Retina (tissue), 1 donor: Measurements from ENCODE around the gene MKS1.

ENCODE experiments used
- DNase-seq: peaks from one replicate; pipeline ENCODE4 v3.0.0-alpha.2; 2016

The MKS1 gene

DNA sequence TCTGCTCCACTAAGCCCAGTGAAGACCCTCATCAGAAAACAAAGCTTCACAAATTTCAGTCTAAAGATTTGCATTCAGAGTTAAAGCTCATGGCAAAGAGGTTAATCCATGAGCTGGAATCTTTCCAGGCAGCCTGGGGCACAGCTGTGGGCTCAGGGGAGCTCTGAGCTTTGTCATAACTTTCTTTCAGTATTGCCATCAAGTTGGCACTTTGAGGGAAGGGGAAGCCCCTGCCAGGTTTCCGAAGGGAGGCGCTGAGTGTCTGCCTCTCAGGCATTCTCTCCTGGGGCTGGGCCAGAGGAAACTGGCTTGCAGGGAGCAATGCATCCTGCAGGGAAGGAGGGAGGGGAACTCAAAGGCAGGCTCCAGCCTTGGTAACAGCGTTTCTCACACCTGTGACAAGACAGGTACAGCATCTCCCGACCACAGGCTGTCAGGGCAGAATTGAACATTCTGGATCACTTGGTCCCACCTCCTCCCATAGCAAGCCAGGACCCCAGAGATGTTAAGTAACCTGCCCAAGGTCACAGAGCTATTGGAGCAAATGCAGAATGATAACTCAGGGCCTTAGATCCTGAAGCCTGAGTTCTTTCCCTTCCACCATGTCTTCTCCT is 23.2 kb upstream of the MKS1 start:
- DNase-seq = no peak

DNA sequence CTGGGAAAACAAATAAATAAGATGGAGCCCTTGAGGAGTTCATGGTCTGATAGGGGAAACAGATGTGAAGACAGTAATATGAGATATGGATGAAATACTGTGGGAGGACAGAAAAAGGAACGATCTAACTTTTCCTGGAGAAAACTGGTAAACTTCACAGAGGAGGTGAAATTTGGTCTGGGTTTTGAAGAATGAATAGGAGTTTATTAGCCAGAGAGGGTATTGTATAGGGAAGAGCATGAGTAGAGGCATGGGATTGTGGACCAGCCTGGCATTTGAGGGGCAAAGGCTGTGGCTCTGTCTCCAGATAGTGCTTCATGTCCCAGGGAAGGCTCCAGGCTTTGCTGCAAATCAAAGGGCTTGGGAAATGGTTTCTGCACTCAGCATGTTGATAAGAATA is 20.9 kb upstream of the MKS1 start:
- no peak for DNase-seq

DNA sequence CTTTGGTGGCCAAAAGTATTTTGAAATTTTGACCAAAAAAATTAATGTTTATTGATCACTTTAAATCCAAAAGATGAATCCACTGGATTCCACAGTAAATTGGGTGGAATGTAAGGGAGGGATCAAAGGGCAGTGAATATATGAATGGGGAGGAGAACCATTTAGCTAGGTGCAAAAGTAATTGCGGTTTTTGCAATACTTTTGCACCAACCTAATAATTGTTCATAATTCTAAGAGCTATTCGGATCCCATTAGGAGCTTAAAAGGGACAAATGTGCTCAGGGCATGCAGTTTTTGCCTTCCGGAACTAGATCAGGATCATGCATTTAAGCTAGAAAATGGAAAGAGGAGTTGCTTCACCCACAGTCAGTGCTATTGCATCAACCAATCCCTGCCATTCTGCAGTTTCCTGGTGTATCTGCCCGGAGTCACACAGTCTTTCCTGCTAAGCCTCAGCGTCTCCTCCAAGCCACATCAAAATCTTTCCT is 19.1 kb upstream of the MKS1 start, which contains the start of gene LPO:
Gene LPO, plus strand, starts transcription at position 438 of the 488 bp plus-strand sequence. CDS start 4,396 bp downstream, outside the sequence.
- no peak for DNase-seq

DNA sequence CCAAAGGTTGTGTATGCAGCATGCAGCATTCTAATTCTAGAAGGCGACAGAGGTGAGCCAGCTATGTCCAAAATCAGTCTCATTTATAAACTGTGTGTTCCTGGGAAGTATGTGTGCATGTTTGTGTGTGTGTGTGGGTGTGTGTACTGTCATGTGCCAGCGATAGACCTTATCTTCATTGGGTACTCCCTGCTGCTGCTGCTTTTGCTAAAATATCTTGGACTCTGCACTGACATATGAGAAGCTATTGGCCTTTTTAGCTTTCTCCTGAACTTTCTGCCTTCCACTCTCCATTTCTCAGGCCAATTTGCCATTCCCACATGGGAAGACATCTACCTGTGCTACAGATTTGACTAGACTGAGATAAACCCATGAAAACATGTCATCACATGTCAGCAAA is 17.3 kb upstream of the MKS1 start:
- DNase-seq = no peak

DNA sequence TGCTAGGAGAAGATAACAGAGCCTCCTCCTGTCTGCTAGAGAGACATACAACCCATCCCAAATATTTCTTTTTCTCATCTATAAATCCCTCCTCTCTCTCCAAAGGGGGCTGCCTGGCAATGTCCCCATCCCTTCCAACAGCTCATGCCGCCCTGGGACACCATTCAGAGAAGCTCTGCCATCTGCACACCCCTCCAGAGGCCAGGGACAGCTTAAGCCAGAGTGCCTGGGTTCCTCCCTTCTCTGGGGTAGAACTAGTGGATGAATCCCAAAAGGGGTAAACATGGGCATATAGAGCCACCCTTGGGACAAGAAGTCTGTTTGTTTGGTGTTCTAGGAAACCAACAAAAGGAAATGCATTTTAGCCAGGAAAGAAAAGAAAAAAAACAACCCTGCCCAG is 16.8 kb upstream of the MKS1 start:
- no peak for DNase-seq

DNA sequence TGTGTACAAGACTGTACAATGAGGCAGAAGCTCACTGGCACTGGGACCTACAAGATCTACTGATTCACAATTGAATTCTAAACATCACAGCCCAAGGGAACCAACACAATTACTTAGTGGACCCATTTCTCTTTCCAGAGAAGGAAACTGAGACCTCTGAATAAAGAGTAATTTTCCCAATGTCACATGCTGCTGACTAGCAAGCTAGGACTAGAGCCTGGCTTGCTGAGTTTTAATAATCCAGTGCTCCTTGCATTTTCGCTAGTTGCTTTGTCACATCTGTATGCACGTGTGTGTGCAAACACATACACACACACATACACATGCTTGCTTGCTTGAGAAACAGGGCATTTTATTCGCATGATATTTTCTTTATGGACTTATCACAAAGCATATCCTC is 15.5 kb upstream of the MKS1 start:
- DNase-seq = no peak

DNA sequence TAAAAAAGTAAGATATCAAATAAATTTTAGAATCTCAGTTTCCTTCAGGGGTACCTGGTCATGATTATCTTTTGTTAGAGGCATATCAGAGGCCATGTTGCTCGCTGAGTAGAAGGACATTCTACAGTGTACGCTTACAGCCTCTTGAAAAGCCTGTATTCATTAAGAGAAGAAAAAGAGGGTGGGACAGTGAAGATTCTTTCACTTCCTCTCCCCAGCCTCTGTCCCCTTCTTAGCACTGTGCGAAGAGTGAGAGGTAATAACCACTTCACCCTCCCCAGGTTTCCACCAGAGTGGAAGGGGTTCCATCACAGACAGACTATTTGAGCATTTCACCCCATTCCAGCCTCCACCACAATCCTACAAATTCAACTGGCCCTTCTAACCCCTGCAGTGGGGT is 14.5 kb upstream of the MKS1 start:
- no peak for DNase-seq

DNA sequence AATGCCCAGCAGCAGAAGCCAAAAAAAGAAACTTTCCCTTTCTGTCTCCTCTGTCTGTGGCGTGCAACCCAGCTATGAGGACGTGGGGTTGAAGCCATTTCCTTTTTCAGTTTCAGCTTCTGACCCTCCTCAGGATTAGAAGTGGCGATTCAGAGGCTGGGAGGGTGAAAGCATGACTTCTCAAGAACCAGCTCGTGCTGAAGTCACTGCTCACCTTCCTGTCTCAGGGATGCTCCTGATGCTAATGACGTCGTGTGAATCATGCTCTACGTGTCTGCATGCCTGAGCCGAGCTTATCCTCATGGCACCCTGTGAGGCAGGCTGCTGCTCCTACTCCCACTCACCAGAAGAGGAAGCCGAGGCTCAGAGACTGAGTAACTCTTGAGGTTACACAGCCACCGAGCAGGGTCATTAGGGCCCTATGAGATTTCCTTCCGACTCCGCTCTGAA is 13.7 kb upstream of the MKS1 start:
- no peak for DNase-seq

DNA sequence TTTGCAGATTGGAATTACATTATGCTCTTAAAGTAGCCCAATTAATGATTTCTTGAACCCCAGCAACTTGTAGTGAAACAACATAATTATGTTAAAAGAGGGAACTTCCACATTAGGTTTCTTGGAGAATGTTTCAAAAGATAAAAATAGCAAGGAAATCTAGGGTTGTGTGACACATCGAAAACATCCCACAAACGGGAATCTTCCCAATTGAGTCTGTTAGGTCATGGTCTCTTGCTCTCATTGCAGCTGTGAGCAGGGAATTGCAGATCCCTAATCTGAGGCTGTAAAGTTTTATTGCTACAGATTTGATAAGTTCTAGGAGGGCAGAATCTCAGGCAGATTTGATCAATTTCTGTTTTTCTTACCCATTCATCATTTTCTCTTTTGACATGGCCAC is 12.6 kb upstream of the MKS1 start:
- DNase-seq = no peak

DNA sequence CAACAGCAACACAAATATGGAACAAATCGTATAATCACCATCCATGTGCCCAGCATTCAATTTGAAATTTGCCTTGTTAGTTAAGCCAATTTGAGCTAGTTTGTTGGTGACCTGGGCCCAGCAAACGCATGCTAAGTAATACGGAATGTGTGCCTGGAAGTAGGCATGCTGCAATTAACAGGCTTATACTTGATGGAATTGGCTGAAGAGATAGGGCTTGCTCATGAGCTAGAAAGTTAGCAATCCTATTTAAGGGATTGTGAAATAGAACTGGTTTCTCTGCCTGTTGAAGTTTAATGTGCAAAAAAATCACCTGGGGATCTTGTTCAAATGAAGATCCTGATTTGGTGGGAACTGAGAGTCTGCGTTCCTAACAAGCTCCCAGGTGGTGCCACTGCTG is 10.8 kb upstream of the MKS1 start:
- no peak for DNase-seq

DNA sequence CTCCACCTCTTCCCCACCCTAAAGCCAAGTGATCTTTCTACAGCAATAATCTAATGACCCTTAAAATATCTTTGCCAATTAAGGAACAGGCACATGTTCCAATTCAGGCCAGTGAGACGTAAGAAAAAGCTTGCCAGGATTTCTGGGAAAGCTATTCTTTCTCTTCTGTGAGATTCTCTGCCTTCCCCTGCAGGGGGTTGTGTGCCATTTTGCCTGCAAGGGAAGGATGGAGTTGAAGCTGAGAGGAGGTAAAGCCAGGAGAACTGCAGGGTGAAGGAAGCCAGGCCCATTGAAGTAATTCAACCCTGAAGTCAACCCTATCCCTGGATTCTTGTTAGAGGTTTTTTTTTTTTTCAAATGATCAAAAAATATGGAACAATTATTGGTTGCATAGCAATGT is 10.3 kb upstream of the MKS1 start:
- no peak for DNase-seq

DNA sequence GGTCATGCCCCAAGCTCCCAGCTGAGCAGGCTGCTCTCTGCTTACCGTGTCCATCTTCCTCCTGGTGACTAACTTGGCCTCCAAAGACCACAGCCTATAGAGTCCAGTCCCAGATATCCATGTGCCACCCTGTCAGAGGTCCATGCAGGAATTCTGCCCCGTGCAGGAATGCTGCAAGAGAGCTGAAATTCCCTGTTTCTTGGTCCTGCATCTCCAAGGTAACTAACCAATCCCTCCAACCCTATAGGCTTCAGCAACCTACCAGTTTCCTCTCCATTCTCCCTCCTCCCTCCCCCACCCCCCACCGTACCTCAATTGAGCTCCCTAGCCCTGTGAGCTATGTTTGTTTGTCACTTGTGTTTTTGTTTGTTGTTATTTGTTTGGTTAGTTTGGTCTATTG is 9.6 kb upstream of the MKS1 start:
- DNase-seq = no peak

DNA sequence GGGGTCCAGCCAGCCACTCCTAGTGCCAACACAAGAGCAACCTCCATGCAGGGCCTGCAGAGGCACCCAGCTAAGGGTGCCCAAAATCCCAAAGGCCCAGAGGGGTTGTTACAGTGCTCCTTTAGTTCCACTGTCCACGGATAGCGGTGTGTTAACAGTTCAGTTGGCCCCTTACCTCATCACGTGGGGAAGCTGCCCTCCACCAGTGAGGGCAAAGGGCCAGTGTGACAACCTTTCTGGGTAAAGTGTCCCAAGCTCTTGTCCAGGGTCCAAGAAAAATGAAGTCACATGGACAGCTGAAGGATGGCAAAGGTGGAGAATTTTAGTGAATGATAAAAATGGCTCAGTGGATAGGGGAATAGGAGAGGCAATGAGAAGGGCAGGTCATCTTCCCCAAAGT is 8.7 kb upstream of the MKS1 start:
- no peak for DNase-seq

DNA sequence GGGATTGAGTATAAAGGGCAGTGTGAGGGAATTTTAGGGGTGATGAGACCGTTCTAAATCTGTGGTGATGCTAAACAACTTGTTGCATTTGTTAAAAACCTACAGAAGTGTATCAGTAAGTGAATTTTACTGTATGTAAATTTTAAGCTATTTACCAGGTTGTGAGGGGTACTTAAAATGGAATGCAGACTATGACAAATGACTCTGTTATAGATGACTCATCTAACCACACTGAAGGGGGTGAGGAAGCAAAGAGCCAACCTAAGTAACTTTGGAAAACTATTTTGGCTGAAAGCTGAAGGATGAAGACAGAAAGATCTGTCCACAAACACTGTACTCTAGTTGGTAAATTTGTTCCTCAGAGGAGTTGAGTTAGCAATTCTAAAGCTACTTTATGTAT is 5.3 kb upstream of the MKS1 start:
- no peak for DNase-seq

DNA sequence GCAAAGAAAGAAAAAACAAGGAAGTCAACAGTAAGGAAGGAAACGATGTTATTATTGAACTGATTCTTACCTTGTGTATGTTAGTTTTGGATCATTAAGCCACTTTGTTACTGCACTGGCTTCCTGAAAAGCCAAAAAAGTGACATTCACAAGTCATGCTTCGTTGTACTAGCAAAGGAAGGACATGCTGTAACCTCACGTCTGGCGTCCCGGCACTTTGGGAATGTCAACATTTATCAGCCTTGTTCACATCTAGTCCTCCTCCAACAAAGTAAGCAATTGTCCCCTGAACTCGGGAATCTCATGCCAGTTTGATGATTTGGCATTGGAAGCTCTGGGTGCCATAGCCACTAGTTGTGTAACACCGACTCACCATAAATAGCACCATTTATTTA is 731 bp upstream of the MKS1 start:
- DNase-seq = no peak

DNA sequence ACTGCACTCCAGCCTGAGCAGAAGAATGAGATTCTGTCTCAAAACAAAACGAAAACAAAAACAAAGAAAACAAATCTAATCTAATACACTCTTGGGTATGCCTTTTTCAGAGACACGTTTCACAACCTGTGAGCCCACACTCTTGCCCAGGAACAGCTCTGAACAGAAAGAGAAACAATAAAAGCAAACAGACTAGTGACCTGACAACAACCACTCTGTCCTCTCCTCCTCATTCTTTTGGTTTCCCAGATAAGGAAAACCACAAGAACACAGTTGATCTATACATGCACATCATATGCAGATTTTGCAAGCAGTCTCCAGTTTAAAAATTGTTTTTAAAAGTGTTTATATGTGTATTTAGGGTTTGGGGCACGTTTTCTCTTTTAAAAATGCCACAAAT is 1.3 kb downstream of the MKS1 start:
- DNase-seq = no peak

DNA sequence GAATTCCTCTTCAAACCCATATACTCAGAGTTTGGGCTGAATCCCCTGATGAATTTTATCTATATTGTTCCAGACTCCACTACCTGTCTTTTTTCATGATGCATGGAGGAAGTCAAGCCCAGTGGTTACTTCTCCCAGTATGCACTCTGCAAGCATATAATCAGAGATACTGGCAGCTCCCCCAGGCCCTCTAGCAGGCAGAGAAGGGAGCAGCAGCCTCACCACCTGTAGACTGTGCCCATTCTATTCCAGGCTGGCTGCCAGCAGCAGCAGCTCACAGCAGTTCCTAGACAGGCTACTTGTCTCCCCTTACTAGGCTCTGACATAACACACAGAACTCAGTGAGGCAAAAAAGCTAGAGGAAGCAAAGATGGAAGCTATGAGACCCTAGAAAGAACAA is 3.4 kb downstream of the MKS1 start:
- DNase-seq = no peak

DNA sequence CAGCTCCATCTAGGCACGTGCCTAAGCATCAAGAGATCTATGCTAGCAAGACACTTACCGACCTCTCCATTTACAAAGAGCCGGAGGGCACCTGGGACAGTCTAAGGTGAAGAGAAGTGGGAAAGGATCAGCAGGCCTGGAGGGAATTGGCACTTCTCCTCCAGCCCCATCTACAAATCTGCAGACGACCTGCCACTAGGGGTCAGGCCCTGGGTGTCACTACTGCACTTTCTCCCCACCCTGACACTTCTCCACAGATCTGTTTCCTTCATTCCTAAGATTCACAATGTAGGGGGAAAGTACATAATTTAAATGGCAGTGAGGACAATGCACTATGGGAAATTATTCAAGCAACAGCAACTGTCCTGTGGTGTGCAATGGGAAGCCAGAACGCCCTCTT is 8.1 kb downstream of the MKS1 start:
- no peak for DNase-seq

DNA sequence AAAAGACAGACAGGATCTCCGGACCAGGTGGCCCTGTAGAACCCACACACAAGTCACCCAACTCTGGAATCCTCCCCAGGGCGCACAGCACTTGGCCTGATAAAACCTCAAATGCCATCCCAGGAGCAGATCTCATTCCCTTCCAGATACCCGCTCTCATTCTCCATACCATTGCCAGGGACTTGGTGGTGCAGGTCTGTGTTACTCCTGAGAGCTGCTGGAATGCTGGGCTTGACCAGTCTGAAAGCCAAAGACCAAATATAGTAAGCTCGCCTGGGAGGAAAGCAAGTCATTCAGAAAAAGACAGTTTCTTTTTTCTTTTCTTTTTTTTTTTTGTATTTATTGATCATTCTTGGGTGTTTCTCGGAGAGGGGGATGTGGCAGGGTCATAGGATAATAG is 10.7 kb downstream of the MKS1 start:
- no peak for DNase-seq

DNA sequence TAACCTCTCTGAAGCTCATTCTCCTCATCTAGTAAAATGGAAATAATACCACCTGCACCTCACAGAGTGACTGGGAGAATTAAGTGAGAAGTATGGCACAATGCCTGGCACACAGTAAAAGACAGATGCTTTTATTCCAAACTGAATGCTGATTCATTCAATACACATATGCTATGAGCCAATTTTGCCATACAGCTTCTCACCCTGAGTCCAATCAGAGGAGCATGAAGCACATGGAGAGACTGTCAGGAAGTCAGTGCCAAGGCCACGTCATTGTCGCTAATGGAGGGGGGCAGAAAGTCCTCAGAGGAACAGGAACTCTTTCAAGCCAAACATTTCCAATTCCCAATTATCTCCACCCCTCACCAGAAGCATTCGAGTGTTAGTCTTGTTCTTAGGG is 11.6 kb downstream of the MKS1 start:
- no peak for DNase-seq

DNA sequence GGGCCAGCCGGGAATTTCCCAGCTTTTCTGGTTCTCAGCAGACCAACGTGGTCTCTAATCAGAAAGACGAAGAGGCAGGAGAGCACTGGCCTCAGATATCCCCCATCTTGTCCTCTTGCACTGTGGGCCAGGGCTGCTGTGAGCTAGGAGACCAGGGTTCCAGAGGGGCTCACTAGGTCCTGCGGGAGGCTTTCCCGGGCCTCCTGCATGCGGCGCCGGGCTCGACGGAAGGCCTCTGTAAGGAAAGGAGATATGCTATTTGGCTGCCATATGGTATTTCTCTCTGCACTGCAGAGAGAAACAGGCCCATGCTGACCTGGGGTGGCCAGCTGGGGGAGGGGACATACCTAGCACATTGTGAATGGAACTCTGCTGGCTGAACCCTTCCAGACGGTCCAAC is 13.1 kb downstream of the MKS1 start:
- no peak for DNase-seq

DNA sequence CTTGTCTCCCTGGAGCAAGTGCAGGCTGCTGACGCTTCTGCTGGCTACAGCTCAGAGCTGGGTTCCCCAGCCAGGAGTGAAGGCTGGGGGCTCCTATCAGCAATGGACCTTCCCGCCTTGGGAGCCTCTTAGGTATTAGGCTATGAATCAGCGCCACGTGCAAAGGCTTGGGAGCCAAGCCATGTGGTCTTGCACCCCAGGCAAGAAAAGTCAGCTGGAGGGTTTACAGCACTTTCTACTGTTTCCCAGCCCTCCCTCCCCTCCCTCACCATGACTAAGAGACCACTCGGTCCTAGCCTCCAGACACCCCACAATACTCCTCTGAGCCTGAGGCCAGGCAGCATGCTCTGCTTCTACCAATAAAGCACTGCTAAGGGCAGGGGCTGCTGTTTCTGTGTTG is 14.3 kb downstream of the MKS1 start:
- no peak for DNase-seq

DNA sequence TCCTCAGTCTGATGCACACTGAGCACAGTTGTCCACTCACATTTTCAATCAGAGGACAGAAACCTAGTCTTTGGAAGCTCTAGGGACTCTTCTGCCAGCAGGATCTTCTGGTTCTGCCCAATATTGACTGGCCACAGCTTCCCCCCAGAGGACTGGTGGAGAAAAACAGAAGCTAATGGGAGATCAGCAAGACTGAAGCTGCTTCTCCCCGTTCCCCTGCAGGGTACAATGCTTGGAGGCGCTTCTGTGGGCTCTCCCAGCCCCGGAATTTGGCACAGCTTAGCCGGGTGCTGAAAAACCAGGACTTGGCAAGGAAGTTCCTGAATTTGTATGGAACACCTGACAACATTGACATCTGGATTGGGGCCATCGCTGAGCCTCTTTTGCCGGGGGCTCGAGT is 16.2 kb downstream of the MKS1 start:
- DNase-seq = no peak

DNA sequence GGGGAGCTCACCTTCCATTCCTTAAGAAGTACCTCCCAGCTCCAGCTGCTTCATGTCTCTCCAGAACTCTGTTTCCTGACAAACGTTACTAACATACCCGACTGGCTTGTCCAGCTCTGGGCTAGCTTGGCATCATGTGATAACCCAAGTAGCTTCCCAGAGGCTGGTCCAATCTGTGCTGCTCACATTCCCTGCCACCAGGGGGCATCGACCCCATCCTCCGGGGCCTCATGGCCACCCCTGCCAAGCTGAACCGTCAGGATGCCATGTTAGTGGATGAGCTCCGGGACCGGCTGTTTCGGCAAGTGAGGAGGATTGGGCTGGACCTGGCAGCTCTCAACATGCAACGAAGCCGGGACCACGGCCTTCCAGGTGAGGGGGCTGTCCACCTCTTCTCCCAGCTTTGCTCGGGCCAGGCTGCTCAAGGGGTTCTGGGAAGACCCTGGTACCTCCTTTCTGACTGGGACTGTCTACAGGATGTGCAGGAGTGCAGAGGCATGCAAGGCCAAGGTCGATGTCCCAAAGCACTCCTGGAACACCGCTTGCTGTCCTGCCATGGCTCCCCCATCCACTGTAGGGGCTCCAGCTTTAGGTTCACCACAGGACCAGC is 18.9 kb downstream of the MKS1 start:
- DNase-seq = peak; percentile 51

DNA sequence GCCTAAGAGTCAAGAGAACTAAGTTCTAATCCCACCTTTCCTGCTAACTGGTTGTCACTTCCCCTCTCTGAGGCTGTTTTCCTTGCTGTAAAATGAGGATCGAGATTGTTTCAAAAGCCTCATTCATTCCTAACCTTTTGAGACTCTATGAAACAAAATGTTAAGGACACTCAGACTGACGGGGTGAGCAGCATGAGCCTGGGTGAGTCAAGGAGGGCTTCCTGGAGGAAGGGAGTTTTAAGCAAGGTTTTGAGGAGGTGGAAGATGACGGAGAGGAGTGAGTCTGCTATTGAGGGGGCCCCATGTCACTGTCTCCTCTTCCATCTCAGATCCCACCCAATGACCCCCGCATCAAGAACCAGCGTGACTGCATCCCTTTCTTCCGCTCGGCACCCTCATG is 22.4 kb downstream of the MKS1 start:
- DNase-seq = no peak
